Mammary epithelial cell (primary cell): Measurements from ENCODE around the gene PTPRC.

Source experiments
- EZH2 ChIP-seq: IDR thresholded peaks from 2 replicates; pipeline ENCODE4 v1.6.1; 2012; ENCODE audit warnings: low read length, inconsistent platforms, borderline replicate concordance
- TF ChIP-seq, protein P1 (sequence below), 2 donors: IDR thresholded peaks in 1 of 2; conservative IDR thresholded peaks in 1 of 2; 2 replicates each; pipeline ENCODE4 v1.5.1; 2011 to 2012; ENCODE audit warnings: inconsistent platforms in 2 of 2, low read length in 2 of 2, mild to moderate bottlenecking in 2 of 2, control low read depth in 1 of 2, low read depth in 1 of 2; ENCODE audit not compliant: insufficient read depth in 1 of 2; ENCODE audit errors: extremely low read depth in 1 of 2

- TF ChIP-seq, protein P1, sequence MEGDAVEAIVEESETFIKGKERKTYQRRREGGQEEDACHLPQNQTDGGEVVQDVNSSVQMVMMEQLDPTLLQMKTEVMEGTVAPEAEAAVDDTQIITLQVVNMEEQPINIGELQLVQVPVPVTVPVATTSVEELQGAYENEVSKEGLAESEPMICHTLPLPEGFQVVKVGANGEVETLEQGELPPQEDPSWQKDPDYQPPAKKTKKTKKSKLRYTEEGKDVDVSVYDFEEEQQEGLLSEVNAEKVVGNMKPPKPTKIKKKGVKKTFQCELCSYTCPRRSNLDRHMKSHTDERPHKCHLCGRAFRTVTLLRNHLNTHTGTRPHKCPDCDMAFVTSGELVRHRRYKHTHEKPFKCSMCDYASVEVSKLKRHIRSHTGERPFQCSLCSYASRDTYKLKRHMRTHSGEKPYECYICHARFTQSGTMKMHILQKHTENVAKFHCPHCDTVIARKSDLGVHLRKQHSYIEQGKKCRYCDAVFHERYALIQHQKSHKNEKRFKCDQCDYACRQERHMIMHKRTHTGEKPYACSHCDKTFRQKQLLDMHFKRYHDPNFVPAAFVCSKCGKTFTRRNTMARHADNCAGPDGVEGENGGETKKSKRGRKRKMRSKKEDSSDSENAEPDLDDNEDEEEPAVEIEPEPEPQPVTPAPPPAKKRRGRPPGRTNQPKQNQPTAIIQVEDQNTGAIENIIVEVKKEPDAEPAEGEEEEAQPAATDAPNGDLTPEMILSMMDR (conservative IDR thresholded peaks at IDR 0.05 in 1 of 2, IDR thresholded peaks at IDR 0.05 in 1 of 2; ENCODE audit: extremely low read depth in 1 of 2, insufficient read depth in 1 of 2, low read depth in 1 of 2, low read length in 2 of 2) = no peak
- TF ChIP-seq EZH2 = no peak
Observed at GRCh38 chr1:198601936-198602889, 36.6 kb upstream of the PTPRC start.
